Lower lobe of right lung (tissue), 2 donors: ENCODE data around the gene PDGFA. TPM values are rescaled to one million over a fixed set of nuclear protein-coding genes. Genes with fewer than 3 reads are reported as not detected.

Experiments
- ATAC-seq, 2 donors: fragments of 200-7000 bp; cut with Tn5 transposase; one replicate each; pipeline ENCODE4 v1.9.1; 2020 to 2022; ENCODE audit warnings: mild to moderate bottlenecking in 2 of 2, moderate library complexity in 2 of 2
- DNase-seq: peaks from one replicate; pipeline ENCODE4 v3.0.0-alpha.2; 2020
- H3K27ac ChIP-seq: fragments of 200-600 bp; one replicate; pipeline ENCODE4 v1.8.0; 2022
- H3K27me3 ChIP-seq: fragments of 200-600 bp; one replicate; pipeline ENCODE4 v1.8.0; 2022; ENCODE audit warnings: low read depth
- H3K36me3 ChIP-seq: fragments of 200-600 bp; one replicate; pipeline ENCODE4 v1.8.0; 2022; ENCODE audit warnings: mild to moderate bottlenecking
- H3K4me1 ChIP-seq: fragments of 200-600 bp; one replicate; pipeline ENCODE4 v1.8.0; 2022
- H3K4me3 ChIP-seq: fragments of 200-600 bp; one replicate; pipeline ENCODE4 v1.8.0; 2022; ENCODE audit warnings: mild to moderate bottlenecking
- H3K9me3 ChIP-seq: fragments of 200-600 bp; one replicate; pipeline ENCODE4 v1.8.0; 2022
- CTCF ChIP-seq: fragments of 200-600 bp; IDR thresholded peaks from one replicate; pipeline ENCODE4 v1.8.0; 2022; ENCODE audit warnings: antibody characterized with exemption, mild to moderate bottlenecking
- intact Hi-C: fragments of 100-400 bp; cut with DNase I; formaldehyde crosslinking; loops from one replicate; pipeline ENCODE4 v1.11.0; 2022
- total RNA-seq: library from RNA; stranded (reverse); fragmentation: NEBNext Ultra II Directional; extraction: Animal tissue kit (Norgen Biotek cat#: 25700); gene quantifications from one replicate; pipeline ENCODE4 v1.2.1, GENCODE V29; 2021
- donor health status: DM: no; HTN: yes; CAD: no; lungs with severe emphysema.

The PDGFA gene
- total RNA-seq, 1 donor from 2014 or later: 27.1 TPM

GRCh38 chr7:466465-467191, 53.0 kb downstream of the PDGFA start:
- TF ChIP-seq CTCF: no peak
- intact Hi-C loops: no loop called here
- Histone ChIP-seq H3K27me3 (no peaks in the 10 kb centered on the region), H3K4me3 (no peak overlapping the region), H3K4me1 (peaks cover 8% of the 10 kb centered on the region), H3K36me3 (no peaks in the 10 kb centered on the region), H3K9me3 (no peaks in the 10 kb centered on the region), H3K27ac (no peak overlapping the region)
- DNase-seq (no peak), ATAC-seq (no peak)

GRCh38 chr7:465710-466400, 53.8 kb downstream of the PDGFA start:
- Histone ChIP-seq H3K4me1 (peaks cover 11% of the 10 kb centered on the region), H3K27me3 (no peaks in the 10 kb centered on the region), H3K9me3 (no peaks in the 10 kb centered on the region), H3K27ac (no peak overlapping the region), H3K36me3 (no peaks in the 10 kb centered on the region), H3K4me3 (no peak overlapping the region)
- intact Hi-C loops: no loop called here
- no peak for TF ChIP-seq CTCF
- DNase-seq: no peak
- no peak for ATAC-seq

DNA sequence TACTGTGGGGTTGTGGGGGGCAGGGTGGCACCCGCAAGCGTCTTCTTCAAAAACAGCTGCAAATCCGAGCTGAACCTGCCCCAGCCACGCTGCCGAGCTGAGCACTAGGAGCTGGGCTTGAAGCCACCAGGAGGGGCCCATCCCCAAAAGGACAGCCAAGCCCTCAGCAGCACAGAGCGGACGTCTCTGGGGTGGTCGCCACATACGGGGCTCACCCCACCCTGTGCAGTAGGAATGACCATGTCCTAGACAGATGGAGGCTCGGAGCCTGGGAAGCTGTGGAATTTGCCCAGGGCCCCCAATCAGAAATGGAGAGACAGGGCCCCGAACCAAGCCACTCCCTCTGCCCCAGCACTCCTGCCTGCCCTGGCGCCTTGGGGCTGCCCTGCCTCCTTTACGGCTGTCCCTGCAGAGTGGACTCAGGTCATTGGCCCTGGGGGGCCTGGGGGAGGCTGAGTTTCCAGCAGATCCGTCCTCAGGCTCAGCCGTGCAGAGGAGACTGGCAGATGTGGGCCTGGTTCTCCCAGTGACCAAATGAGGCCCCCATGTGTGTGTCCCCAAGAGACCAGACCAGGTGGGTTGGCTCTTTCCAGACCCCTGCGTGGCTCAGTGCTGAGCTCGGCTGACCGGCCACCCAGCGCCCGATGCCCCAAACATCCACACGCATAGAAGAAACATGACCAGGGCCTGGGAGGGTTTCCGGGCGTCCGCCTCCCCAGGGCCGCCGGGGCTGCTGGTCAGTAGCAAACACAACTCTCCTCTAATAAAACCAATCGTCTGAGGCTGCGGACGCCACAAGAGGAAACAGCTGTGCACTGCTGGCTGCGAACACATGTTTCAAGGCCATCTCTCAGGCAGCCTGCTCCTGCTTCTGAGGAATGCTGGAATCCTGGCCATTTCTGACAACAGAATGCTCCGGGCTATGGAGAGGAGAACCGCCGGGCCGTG, 54.9 kb downstream of the PDGFA start:
- no peak overlapping the region for H3K27ac ChIP-seq
- H3K9me3 ChIP-seq: no peaks in the 10 kb centered on the region
- ATAC-seq (no peak), DNase-seq (no peak)
- no peaks in the 10 kb centered on the region for H3K27me3 ChIP-seq
- TF ChIP-seq CTCF: no peak
- H3K4me1 ChIP-seq: peaks cover 17% of the 10 kb centered on the region
- no peak overlapping the region for H3K4me3 ChIP-seq
- no peaks in the 10 kb centered on the region for H3K36me3 ChIP-seq
- intact Hi-C loops: no loop called here

DNA sequence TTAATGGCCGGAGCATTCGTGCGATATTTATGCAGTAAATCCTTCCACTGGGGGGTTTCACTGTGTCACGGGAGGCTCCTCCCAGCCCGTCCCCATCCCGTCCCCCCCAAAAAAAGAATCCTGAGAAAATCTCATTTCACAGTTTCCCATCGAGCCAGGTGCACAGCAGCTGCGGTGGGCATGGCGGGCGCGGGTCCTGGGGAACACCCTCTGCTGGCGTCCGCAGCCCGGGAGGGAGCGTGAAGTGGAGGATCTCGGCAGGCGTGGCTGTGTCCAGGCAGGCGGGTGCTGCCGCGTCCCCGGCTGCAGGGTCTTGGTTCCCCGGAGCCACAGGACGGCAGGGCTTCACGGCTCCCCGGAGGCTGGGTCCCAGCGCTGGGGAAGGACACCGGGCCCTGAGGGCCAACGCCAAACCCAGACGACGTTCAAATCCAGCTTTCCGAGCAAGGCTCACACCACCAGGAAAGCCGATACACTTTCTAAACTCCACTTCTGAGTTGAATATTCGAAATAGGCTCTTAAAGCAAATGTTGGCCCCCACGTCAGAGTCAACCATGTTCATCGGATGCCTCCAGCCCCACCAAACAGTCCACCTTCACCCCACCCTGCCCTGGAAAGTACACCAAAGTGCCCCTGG, 55.7 kb downstream of the PDGFA start:
- H3K4me1 ChIP-seq: peaks cover 17% of the 10 kb centered on the region
- intact Hi-C loops: no loop called here
- H3K27me3 ChIP-seq: no peaks in the 10 kb centered on the region
- no peak overlapping the region for H3K27ac ChIP-seq
- no peak for TF ChIP-seq CTCF
- H3K9me3 ChIP-seq: no peaks in the 10 kb centered on the region
- ATAC-seq (no peak), DNase-seq (no peak)
- no peaks in the 10 kb centered on the region for H3K36me3 ChIP-seq
- no peak overlapping the region for H3K4me3 ChIP-seq

DNA sequence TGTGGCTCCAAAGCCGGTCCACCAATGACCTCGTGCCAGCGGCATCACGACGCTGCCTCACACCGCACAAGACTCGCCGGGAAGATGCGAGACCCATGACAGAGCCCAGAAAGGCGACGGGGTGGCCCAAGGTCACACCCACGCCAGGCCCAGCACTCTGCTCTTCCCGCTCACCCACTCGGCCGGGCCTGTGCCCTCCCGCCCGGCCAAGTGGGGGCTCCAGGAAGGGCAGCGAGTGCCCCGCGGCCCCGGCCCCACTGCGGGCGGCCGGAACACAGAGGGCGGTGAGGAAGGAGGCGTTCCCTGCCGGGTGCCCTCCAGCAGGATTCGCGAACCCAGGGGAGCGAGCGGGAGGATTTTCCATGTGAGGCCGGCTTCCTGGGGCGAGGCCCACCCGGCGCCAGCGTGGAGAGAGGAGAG, 56.3 kb downstream of the PDGFA start:
- Histone ChIP-seq H3K27me3 (no peaks in the 10 kb centered on the region), H3K9me3 (no peaks in the 10 kb centered on the region), H3K4me3 (no peak overlapping the region), H3K4me1 (peaks cover 17% of the 10 kb centered on the region), H3K36me3 (no peaks in the 10 kb centered on the region), H3K27ac (no peak overlapping the region)
- TF ChIP-seq CTCF: no peak
- intact Hi-C loops: no loop called here
- DNase-seq (peak; percentile 26), ATAC-seq (no peak)
